ENCODE results near the gene MACROH2A1.

- TF ChIP-seq SIN3A (IDR thresholded peaks at IDR 0.05; ENCODE audit: borderline replicate concordance, low read depth, low read length) (no peak), NFIC (IDR thresholded peaks at IDR 0.05; ENCODE audit: borderline replicate concordance) (no peak), PBX3 (IDR thresholded peaks at IDR 0.05) (no peak), CTCF (IDR thresholded peaks at IDR 0.05) (no peak)
These were observed 41.9 kb upstream of the MACROH2A1 start for GRCh38 chr5:135440916-135441315.

Measured in SK-N-SH (cell line).